ENCODE results near the gene MYBBP1A.

- TF ChIP-seq POLR2A (IDR thresholded peaks at IDR 0.05), result no peak
- TF ChIP-seq POLR2AphosphoS5 (IDR thresholded peaks at IDR 0.05), result no peak
- TF ChIP-seq CTCF (IDR thresholded peaks at IDR 0.05), result no peak
Observed at GRCh38 chr17:4584101-4584916, 29.1 kb upstream of the MYBBP1A start, which contains the start of gene SMTNL2.
